Heart right ventricle (tissue), 16 donors: ENCODE data around the gene PAX4. TPM values are rescaled to one million over a fixed set of nuclear protein-coding genes. Genes with fewer than 3 reads are reported as not detected.

Experiments
- ATAC-seq, 8 donors: fragments of 200-7000 bp; cut with Tn5 transposase; one replicate each; pipeline ENCODE4 v1.9.1; 2020; ENCODE audit warnings: mild to moderate bottlenecking in 8 of 8, moderate library complexity in 8 of 8, moderate number of reproducible peaks in 1 of 8
- DNase-seq, 2 donors: peaks; one replicate each; pipeline ENCODE4 v3.0.0-alpha.2; 2020
- H3K27ac ChIP-seq, 10 donors: fragments of 200-600 bp; sonication (generic) in 2 of 10; one replicate each; pipeline versions ENCODE4 v1.5.0 to v1.8.0; 2020 to 2022; ENCODE audit warnings: mild to moderate bottlenecking in 3 of 10
- H3K27me3 ChIP-seq, 7 donors: fragments of 200-600 bp; one replicate each; pipeline ENCODE4 v1.8.0; 2021 to 2022; ENCODE audit warnings: mild to moderate bottlenecking in 2 of 7
- H3K36me3 ChIP-seq, 9 donors: fragments of 200-600 bp; sonication (generic) in 1 of 9; one replicate each; pipeline versions ENCODE4 v1.5.0 to v1.8.0; 2020 to 2022; ENCODE audit warnings: mild to moderate bottlenecking in 2 of 9
- H3K4me1 ChIP-seq, 9 donors: fragments of 200-600 bp; sonication (generic) in 1 of 9; one replicate each; pipeline versions ENCODE4 v1.5.0 to v1.8.0; 2020 to 2022; ENCODE audit warnings: mild to moderate bottlenecking in 4 of 9
- H3K4me3 ChIP-seq, 10 donors: fragments of 200-600 bp; sonication (generic) in 2 of 10; one replicate each; pipeline versions ENCODE4 v1.5.0 to v1.8.0; 2020 to 2022; ENCODE audit warnings: mild to moderate bottlenecking in 7 of 10, moderate library complexity in 2 of 10
- H3K9me3 ChIP-seq, 11 donors: fragments of 200-600 bp in 10 of 11; sonication (generic) in 2 of 11; one replicate each; pipeline versions ENCODE4 v1.5.0 to v1.8.0; 2013 to 2022; ENCODE audit warnings: mild to moderate bottlenecking in 2 of 11, control low read depth in 1 of 11, moderate library complexity in 1 of 11
- WGBS, 2 donors: extraction: QIAGEN DNeasy Blood & Tissue Kit; methylation state at CpG; one replicate each; pipeline ENCODE4 v1.1.7; 2013; ENCODE audit warnings: inconsistent platforms in 1 of 2; 5-methylcytosine and 5-hydroxymethylcytosine counted together
- intact Hi-C, 10 donors: fragments of 100-400 bp; cut with DNase I; formaldehyde crosslinking; loops; one replicate each; pipeline versions ENCODE4 v1.11.1 to v1.14.2; 2022
- long read RNA-seq, 3 donors: library from polyadenylated mRNA; unstranded; transcript quantifications; one replicate each; pipeline ENCODE4 v2.0.0, GENCODE V29; 2020 to 2021
- polyA plus RNA-seq, 2 donors: library from polyadenylated mRNA; stranded (reverse); fragments of 200-250 nt; gene quantifications; one replicate each; pipeline ENCODE4 v1.2.3, GENCODE V29; 2013
- total RNA-seq, 10 donors: library from RNA; stranded (reverse); fragmentation: NEBNext Ultra II Directional in 3 of 10; extraction: Animal tissue kit (Norgen Biotek cat#: 25700) in 3 of 10; gene quantifications; one replicate each; pipeline versions ENCODE4 v1.2.1 to v1.2.4, GENCODE V29; 2021 to 2023
- TF ChIP-seq, protein P1 (sequence below), 9 donors: fragments of 200-600 bp; sonication (generic) in 2 of 9; IDR thresholded peaks; one replicate each; pipeline versions ENCODE4 v1.5.0 to v1.8.0; 2021 to 2022; ENCODE audit warnings: antibody characterized with exemption in 9 of 9, mild to moderate bottlenecking in 5 of 9, moderate library complexity in 1 of 9
- donor health status: Arrhythmogenic right ventricular cardiomyopathy.
- donor health status: ischemic (EF 13 %, LVEDD 7.1; RV severe dilation, severe dysfunction).
- donor health status: healthy with polysubstance abuse.
- donor health status: DM: no; HTN: yes; CAD: no.
- donor health status: DM: no; HTN: no; CAD: no.
- donor health status: ischemic (EF 25% LVEDD 6.9; RV normal size, moderate dysfunction).
- donor health status: ischemic (EF 25% LVEDD 5.7; RV mildly dilated, moderate dysfunction).
- donor health status: healthy.
- donor health status: DM: yes; HTN: yes; CAD: no.
- donor health status: Ischemic cardiomyopathy.
- donor health status: ischemic (EF 35%, LVEDD 5.7; RV mildly dilated, moderate dysfunction).
- donor health status: nonischemic (EF 11% LVEDD 7.7; RV severe dilation, severe dysfunction).
- donor health status: DM: yes; HTN: yes; CAD: no.
- donor health status: PGD.
- donor health status: ischemic (EF 29% LVEDD 5.4; RV normal size, mild dysfunction).
- donor health status: nonischemic (EF 23%, LVEDD 6.1; RV moderate dilation, normal function).

PAX4 gene, protein sequence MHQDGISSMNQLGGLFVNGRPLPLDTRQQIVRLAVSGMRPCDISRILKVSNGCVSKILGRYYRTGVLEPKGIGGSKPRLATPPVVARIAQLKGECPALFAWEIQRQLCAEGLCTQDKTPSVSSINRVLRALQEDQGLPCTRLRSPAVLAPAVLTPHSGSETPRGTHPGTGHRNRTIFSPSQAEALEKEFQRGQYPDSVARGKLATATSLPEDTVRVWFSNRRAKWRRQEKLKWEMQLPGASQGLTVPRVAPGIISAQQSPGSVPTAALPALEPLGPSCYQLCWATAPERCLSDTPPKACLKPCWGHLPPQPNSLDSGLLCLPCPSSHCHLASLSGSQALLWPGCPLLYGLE
- total RNA-seq (not detected), polyA plus RNA-seq (not detected)
- long read RNA-seq, donor 1: 0 reads
- long read RNA-seq, donor 2: 0 reads
- long read RNA-seq, donor 3: 0 reads

DNA sequence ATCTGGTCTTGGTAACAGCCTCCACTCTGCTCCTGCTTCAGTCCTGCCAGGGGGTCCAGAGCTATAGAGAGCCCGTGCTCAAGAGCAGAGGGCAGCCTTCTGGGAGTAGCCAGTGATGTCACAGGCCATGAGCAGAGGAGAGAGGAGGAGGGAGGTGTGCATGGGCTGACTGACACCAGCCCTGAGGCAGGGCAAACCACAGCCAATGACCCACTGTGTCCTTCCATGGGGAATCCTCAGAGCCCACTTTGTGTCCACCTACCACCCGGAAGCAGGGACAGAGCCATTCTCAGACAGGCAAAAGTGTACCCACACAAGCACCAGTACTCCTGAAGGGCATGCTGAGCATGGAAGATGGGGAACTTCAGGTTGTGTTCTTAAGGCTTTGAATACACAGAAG, at the start of gene PAX4:
Gene PAX4, minus strand, starts transcription at position 101 of the 400 bp plus-strand sequence. CDS start 2,214 bp downstream, outside the sequence.
- DNase-seq (no peak), ATAC-seq (no peak)
- Histone ChIP-seq H3K27ac (no peak within 1 kb of the TSS), H3K36me3 (no peaks in the 10 kb centered on the region), H3K9me3 (no peaks in the 10 kb centered on the region), H3K27me3 (peaks cover 9 to 97% (median 74%) of the 10 kb centered on the region in 7 donors), H3K4me3 (no peak within 1 kb of the TSS), H3K4me1 (peaks cover 0 to 4% (median 0%) of the 10 kb centered on the region in 9 donors)
- TF ChIP-seq, protein P1, sequence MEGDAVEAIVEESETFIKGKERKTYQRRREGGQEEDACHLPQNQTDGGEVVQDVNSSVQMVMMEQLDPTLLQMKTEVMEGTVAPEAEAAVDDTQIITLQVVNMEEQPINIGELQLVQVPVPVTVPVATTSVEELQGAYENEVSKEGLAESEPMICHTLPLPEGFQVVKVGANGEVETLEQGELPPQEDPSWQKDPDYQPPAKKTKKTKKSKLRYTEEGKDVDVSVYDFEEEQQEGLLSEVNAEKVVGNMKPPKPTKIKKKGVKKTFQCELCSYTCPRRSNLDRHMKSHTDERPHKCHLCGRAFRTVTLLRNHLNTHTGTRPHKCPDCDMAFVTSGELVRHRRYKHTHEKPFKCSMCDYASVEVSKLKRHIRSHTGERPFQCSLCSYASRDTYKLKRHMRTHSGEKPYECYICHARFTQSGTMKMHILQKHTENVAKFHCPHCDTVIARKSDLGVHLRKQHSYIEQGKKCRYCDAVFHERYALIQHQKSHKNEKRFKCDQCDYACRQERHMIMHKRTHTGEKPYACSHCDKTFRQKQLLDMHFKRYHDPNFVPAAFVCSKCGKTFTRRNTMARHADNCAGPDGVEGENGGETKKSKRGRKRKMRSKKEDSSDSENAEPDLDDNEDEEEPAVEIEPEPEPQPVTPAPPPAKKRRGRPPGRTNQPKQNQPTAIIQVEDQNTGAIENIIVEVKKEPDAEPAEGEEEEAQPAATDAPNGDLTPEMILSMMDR (IDR thresholded peaks at IDR 0.05): no peak
- intact Hi-C loops: no loop called here
- 45 to 50% methylated on average over 2 of the region's 2 CpGs for WGBS, 2 donors

DNA sequence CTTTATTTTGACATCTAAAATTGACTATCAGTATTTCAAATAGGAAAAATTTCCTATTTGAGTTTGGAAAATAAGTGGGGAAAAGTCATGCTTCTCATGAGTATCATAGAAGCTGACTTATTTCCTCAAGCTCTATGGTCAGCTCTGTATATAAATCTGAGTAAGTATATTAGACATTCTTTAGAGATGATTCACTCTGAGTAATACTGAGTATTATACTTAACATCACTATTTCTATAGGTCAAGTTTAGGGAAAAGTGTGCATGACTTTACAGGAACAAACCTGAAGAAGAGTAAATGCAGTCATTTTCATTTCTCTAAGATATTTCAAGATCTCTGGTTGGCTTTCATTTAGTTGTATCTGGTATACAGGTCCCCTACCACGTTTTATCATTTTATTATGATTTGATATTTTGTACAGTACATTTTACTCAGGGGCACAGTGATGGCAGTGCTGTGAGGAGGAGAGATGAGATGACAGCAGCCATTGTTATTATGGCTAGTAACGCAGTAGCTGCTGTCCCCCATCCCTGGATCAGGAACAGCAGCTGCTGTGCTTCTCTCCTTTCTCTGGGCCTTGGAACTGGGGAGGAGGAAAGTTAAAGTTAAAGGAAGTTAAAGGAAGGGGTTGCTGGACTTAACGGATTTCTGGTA, 49.2 kb upstream of the PAX4 start:
- H3K4me3 ChIP-seq: no peak overlapping the region
- peaks cover 0 to 18% (median 0%) of the 10 kb centered on the region in 9 donors for H3K36me3 ChIP-seq
- WGBS, 2 donors: 84 to 86% methylated on average over 3 of the region's 3 CpGs
- H3K9me3 ChIP-seq: peaks cover 0 to under 1% (median 0%) of the 10 kb centered on the region in 11 donors
- DNase-seq (no peak), ATAC-seq (no peak)
- intact Hi-C loops: no loop called here
- H3K4me1 ChIP-seq: peaks cover 0 to 41% (median 0%) of the 10 kb centered on the region in 9 donors
- TF ChIP-seq, protein P1 (IDR thresholded peaks at IDR 0.05): no peak
- peak overlapping the region in 1 of 10 donors; percentile 17 for H3K27ac ChIP-seq
- H3K27me3 ChIP-seq: no peaks in the 10 kb centered on the region

DNA sequence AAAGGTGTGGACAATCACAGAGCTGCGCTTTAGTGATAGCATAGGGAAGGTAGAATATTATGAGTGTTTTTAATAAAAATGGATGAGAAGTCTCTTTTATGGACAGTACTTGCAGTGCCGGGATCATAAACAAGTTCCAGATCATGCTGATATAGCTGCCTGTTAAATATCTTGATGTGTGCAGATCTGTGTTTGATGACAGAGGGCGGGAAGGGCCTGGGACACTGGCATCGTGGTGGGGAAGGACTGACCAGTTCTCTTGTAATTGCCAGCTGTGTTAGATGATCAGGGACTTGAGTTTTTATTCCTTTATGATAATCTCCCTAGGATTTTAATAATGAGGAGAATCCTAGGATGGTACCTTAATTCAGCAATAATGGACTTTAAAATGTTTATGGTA, 48.7 kb upstream of the PAX4 start:
- Histone ChIP-seq H3K4me3 (no peak overlapping the region), H3K4me1 (peaks cover 0 to 41% (median 0%) of the 10 kb centered on the region in 9 donors), H3K36me3 (peaks cover 0 to 21% (median 0%) of the 10 kb centered on the region in 9 donors), H3K27me3 (no peaks in the 10 kb centered on the region), H3K9me3 (no peaks in the 10 kb centered on the region), H3K27ac (no peak overlapping the region)
- ATAC-seq (no peak), DNase-seq (no peak)
- TF ChIP-seq, protein P1 (IDR thresholded peaks at IDR 0.05): no peak
- 86 to 91% methylated on average over 4 of the region's 4 CpGs for WGBS, 2 donors
- intact Hi-C loops: no loop called here

DNA sequence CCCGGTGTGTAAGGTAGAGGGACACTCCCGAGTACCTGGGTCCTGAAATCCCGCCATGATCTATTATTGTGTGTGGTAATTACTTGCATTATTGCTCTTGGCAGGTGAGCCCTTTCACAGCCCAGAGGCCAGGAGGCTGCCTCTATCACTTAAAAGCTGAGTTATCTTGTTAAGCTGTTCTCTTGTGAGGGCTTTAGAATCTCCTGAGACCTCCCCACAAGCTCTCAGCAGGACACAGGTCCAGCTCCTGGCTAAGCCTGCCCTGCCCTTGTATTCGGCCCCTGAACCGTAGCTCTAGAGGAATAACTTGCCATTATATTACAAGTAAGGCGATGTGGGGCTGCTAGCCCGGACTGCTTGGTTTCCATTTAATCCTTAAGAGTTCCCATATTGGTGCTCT, 48.0 kb upstream of the PAX4 start:
- DNase-seq: no peak
- Histone ChIP-seq H3K36me3 (peaks cover 0 to 27% (median 0%) of the 10 kb centered on the region in 9 donors), H3K9me3 (no peaks in the 10 kb centered on the region), H3K27ac (no peak overlapping the region), H3K4me1 (peaks cover 0 to 41% (median 0%) of the 10 kb centered on the region in 9 donors), H3K27me3 (no peaks in the 10 kb centered on the region), H3K4me3 (no peak overlapping the region)
- intact Hi-C loops: no loop called here
- no peak for ATAC-seq
- WGBS, 2 donors: 85 to 91% methylated on average over 7 of the region's 7 CpGs
- TF ChIP-seq, protein P1 (IDR thresholded peaks at IDR 0.05): no peak
